ENCODE data around the gene SPRY1.

SPRY1 gene, protein sequence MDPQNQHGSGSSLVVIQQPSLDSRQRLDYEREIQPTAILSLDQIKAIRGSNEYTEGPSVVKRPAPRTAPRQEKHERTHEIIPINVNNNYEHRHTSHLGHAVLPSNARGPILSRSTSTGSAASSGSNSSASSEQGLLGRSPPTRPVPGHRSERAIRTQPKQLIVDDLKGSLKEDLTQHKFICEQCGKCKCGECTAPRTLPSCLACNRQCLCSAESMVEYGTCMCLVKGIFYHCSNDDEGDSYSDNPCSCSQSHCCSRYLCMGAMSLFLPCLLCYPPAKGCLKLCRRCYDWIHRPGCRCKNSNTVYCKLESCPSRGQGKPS

DNA sequence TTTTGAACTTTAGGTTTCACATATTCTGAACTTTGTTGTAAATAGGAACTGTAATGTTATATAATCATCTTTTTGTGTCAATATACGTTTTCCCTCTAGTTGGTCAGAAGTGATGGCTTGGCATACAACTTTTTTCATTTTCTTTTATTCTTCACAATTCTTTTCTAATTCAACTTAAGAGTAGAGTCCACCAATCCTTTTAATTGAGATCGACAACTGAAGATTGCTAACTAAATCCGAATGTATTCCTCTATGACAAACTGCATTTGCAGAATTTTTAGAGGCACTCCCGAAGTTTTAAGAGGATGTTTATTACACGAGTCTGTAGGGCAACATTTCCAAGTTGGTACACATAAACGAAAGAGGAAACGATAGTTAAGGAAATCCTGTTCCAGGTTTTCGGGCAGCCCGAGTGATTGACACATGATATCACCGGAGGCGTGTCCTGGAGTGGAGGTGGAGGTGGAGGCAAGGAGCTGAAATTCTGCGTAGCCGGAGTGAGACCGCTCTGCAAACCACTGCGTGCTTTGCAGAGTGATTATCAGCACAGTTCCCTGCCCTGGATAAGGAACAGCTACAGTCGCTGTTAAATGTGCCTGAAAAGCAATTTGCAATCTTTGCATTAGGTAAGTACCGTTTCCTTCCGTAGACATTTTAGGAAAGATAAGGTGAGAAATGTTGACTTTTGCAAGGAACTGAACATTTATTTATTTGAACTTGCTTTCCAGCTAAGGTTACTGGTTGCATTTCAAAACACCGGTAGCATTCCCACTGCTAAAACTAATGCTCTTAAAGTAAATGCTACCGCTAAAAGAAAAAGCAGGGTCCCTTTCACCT lies at the start of gene SPRY1:
Gene SPRY1 (plus strand): TSS at position 489 of the 837 bp plus-strand sequence. CDS start 4,797 bp downstream, outside the sequence.
- peak; percentile 36 to 45 for DNase-seq (ENCODE audit: low read depth in 2 of 2)

DNA sequence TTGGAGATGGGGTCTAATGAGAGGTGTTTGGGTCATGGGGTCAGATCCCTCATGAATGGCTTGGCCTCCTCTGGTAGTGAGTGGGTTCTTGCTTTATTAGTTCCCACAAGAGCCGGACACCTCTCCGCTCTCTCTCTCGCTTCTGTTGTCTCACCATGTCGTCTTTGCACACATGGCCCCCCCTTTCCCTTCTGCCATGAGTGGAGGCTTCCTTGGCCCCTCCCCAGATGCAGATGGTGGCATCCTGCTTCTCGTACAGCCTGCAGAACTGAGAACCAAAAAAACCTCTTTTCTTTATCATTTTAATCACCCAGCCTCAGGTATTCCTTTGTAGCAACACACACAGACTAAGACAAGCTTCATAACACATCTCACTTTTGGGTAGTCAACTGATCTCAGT lies 49.6 kb upstream of the SPRY1 start:
- DNase-seq (ENCODE audit: low read depth in 2 of 2), result no peak

DNA sequence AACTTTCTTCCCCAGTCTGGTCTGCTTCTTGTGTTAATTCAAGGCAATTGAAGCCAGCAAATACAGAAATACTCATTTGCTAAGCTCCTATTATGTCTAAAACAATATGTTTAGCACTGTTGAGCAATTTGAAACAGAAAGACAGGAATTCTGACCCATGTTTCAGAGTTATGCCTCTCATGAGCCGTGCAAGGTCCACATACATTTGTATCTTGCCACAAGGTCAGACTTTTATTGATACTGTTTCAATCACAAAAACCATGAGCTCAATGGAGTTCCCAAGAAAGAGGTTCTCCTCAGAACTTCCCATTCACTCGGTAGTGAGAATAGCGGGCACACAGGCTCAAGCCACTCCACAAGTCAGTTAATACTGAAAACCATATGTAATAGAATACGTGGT lies 47.6 kb upstream of the SPRY1 start:
- DNase-seq (ENCODE audit: low read depth in 2 of 2), result no peak

DNA sequence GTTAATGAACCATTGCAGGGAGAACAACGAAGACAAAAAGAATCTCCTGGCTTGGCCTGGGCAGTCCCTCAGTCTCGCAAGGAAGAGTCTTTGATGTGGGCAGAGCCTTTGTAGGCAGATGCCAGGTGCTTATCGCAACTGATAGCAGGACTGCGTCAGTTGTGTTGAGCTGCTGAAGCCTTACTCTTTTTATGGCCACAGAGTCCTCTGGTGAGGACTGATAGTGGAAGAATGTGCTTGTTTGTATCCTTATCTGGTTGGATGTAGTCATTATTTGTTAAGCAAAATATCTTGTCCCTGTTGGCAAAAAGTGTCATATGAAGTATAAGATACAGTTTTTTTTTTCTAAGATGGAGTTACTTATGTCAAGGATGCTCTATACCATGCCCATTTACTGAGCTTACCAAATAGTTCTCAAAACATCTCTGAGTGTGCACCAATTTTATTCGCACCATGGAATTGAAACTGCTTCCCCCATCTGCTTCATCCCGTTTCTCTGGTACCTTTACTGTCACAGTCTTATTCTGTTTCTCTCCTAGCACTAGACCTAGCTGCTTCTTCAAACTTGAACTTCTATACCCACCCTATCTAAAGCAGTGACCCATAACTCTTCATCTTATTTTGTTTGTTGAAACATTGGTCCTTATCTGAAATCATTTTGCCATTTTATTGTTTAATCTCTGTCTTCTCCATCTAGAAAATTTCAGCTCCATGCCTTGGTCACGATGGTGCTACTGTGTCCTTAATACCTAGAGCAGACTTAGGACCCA lies 47.0 kb upstream of the SPRY1 start:
- DNase-seq (ENCODE audit: low read depth in 2 of 2), result no peak

DNA sequence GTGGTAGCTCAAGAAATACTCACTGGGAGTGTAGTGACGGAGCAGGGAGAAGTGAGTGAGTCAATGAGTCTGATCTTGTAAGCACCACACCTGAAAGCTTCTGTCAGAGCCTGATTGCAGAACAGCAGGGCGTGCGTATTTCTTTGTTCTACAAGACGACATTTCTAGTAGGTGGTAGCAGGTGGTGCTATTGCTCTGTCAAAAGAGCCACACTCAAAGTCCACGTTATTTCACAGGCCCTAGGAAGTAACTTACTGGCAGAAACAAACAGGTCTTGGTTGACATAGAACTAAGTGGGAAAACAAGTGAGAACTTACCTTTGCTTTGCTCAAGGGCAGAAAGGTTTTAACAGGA lies 46.4 kb upstream of the SPRY1 start:
- DNase-seq (ENCODE audit: low read depth in 2 of 2), result no peak

DNA sequence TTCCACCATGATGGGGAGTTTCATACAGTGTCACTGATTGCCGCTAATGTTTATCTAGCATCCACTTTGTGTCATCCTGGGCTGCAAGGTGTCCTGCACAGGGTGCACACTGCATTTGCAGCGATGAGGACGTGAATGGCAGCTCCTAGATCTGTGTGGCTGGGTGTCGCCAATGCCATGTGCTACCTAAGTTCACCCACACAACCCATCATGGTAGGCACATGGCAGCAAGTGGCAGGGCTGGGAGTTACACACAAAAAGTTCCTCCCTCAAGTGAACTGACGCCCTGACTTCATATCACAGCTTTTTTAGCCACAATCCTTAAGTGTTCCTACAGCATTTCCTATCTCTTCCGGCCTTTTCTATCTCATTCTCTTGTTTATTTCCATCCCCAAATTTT lies 45.9 kb upstream of the SPRY1 start:
- no peak for DNase-seq (ENCODE audit: low read depth in 2 of 2)

DNA sequence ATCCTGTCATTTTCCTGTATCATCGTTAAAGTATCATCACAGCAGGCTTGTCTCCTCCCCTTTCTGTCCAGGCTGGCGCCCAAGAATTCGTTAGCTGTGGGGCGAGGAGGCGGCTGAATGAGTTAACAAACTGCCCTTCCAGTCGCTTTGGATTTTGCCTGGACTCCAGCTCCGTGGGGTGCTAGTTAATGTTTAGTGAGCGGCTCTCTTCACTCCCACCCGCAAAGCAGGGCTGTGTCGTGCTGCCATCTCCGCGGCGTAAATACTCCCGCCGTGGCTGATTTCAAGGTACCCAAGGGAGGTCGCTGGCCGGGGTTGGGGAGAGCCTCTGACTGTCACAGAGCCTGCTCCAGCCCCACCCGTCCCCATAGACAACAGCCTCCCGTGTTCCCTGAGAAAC lies 44.9 kb upstream of the SPRY1 start:
- no peak for DNase-seq (ENCODE audit: low read depth in 2 of 2)

DNA sequence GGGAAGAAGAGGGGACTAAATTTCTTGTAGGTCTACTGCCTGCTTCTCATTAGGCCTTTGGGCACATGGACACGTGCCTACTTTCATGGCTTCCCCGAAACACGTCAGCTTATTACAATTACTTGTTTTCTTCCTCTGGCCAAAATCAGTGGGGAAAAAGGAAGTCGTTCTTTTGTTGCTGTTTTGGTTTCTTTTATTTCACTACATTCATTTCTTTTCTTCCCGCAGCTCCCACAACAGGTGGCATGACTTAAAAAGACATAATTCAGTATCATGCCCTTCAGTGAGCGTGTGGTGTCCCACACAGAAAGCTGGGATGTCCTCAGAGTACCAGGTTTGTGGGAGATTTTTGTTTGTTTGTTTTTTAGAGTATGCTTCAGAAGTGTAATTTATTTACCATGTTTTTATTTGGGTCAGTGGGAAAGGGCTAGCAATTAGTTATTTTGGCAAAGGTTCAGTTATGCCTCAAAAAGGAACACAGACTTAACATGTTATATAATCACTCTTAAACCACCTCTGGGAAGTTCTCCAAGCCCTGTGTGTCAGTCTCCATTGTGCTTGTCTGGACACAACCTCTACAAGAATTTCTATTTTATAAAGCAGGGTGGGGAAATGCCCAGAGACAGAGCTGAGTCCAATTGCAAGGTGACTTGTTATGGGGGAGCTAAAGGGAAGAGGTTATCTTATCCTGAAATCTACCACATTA lies 44.2 kb upstream of the SPRY1 start:
- no peak for DNase-seq (ENCODE audit: low read depth in 2 of 2)

DNA sequence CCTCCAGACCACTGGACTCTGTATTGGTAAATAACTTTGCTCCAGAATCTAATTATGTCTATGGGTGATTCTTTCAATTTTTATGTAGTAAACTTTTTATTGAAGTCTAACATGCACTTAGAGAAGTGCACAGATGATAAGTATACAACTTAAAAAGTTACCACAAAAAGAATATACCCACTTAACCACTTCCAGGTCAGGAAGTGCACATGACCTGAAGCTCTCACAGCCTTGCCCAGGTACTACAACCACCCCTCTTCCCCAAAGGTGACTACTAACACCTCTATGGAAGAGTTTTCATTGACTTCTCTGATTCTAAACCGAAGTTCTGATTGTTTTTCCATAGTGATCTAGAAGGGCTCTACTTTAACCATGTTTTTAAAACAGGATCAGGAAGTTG lies 43.6 kb upstream of the SPRY1 start:
- no peak for DNase-seq (ENCODE audit: low read depth in 2 of 2)

DNA sequence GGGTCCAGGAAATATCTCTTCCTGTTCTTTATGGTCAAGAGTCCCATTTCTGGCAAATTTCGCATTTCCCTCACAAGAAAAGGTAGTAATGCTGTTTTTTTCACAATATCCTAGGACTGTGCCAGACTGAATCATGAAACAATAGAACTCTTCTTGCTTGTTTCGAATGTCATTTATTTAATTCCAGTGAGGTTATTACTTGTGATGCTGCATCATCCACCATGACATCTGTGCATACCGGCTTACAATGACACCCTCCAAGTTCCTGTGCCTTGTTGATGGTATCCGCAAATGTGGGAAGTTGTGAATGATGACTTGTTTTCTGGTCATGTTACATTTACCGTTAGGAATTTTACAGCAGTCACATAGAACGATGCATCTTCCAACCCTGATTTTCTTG lies 42.9 kb upstream of the SPRY1 start:
- no peak for DNase-seq (ENCODE audit: low read depth in 2 of 2)

DNA sequence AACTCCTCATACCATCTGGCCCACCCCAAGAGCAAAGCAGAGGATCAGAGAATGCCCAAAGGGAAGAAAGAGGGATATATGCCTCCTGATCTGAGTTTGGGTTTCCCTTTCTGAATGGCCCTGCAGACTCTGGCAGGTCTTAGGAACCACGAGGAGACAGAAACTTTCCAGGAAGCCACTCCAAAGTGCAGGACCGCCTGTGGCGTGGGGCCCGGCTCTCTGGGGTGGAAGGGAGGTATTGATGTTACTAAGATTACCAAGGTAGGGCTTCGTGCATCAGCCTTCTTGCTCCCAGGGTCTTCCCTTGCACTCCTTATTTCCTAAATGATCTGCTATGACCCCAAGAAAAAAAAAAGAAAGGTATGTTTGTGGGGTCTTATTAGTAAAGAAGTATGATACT lies 41.9 kb upstream of the SPRY1 start:
- DNase-seq (ENCODE audit: low read depth in 2 of 2), result no peak

DNA sequence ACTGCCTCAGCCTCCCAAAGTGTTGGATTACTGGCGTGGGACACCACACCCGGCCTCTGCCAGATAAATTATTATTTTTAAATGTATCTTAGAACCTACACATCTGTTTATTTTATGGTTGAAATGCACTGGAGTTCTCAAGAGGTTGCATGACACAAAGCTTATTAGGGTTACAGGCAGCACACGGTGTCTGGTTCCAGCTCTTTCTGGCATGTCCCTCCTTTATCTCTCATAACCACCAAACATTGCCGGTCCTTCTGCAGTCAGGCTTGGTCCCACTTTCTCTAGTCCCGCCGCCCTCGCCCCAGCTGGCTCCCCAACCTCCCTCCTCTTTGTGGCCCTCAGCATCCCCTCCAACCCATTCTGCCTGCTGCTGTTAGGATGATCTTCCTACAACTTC lies 39.7 kb upstream of the SPRY1 start:
- DNase-seq (ENCODE audit: low read depth in 2 of 2), result no peak

DNA sequence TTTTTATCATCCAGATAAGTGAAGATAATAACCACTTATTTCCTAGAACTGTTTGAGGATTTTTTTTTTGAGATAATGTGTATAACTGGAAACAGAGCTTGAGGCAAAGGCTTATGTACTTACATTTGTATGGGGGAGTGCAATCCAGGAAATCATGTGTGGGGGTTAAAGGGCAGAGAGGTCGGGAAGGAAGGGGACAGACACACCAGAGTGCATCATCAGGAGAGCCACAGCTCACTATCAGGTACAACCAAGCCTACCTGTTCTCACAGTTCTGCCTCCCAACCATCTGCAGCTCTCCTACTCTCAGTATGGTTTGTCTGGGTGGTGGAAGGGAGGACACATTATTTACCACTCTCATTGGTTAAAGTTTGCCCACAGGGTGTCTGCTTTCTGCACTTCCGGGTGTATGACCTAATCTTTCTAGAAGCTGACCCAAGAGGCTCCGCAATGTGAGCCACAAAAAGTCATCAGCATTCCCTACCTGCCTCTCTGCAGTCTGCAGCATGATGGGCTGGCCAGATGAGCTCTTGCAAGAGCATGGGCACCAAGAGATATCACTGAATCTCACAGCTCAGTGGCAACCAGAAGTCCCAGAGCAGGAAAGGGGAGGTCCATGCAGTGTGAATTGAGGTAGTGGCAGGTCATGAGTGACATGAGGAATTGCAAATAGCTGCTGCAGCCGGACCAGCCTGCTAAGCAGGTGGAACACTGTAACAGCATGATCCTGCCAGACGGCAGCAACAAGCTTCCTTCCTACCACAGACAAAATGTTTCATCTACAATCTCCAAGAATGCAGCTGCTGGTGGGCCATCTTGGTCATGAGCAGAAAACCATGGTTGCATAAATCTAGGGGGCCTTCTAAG lies 36.9 kb upstream of the SPRY1 start:
- DNase-seq (ENCODE audit: low read depth in 2 of 2), result no peak

DNA sequence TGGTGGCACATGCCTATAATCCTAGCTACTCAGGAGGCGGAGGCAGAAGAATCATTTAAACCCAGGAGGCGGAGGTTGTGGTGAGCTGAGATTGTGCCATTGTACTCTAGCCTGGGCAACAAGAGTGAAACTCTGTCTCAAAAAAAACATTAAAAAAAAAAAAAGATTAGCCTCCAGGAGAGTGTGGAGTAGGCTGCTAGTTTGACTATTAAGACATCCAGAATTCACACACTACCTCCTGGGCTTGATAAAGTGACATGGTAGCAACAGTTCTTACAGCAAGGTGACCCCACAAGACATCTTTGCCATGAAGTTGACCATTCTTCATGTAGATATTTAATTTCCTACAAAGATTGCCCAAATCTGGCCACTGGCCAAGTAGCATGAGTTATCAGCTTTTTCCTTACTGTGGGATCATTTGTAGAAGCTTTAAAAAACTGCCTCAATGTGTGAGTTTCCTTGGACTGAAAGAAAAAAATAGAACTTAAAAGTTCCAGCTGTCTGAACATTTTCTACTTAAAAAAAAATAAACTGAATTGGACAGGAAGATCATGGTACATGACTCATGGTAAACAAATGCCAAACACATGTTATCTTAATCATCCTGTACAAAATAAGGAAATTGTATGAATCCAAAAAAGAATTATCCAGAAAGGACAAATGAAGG lies 35.3 kb upstream of the SPRY1 start:
- no peak for DNase-seq (ENCODE audit: low read depth in 2 of 2)

DNA sequence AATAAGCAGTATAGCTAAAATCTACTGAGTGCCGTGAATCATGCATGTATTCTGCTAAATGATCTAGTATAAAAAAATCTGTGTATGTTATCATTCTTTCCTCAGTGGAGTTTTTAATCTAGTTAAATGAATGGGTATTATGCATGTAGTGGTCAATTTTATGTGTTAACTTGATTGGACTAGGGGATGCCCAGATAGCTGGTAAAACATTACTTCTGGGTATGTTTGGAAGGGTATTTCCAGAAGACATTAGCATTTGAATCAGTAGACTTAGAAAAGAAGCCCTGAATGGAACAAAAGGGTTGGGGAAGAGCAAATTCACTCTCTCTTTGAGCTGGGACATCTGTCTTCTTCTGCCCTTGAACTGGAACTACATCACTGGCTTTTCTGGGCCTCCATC lies 34.5 kb upstream of the SPRY1 start:
- DNase-seq (ENCODE audit: low read depth in 2 of 2), result no peak

DNA sequence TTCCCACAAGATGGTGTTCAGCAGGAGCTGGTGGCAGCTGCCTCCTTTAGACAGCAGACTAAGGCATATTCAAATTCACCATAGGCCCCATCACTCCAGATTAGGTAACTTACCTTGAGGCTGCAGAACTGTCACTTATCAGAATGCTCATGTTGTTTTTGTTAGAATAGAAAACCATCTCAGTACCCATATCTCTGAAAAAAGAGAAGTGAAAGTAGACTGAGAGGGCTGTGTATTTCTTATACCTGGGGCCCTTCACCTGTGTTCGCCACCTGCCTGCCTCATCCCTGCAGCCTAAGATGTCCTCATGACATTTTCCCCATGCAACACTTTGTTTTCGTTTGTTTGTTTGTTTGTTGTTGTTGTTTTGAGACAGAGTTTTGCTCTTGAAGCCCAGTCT lies 32.9 kb upstream of the SPRY1 start:
- DNase-seq (ENCODE audit: low read depth in 2 of 2), result no peak

DNA sequence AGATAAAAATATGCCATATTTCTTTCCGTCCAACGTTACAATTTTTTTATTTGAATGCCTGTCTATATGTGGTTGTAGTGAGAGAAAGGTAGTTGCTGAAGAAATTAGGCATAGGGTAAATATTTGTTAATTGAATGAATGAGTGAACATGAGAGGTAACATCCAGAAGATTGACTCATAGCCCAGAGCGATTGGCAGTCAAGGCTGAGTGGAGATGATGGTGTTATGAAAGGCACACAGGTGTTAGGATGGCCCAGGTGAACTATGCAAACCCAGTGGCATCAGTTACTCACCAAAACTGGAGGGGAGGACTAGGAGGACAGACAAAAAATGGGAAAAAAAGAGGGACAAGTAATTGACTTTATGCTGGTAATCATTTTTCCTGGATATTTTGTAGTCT lies 31.7 kb upstream of the SPRY1 start:
- DNase-seq (ENCODE audit: low read depth in 2 of 2), result no peak

DNA sequence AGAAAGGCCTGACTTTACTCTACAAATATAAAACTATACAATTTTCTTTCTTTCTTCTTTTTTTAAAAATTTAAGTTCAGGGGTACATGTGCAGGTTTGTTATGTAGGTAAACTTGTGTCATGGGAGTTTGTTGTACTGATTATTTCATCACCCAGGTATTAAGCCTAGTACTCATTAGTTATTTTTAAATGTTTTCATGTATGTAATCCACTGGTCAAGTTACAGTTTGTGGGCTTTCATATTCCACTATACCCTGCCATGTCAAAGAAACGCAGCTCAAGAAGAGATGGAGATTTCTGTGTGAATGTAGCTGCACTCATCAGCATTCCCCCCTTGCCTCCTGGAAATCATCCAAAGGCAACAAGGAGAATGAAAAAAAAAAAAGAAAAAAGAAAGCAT lies 31.2 kb upstream of the SPRY1 start:
- DNase-seq (ENCODE audit: low read depth in 2 of 2), result no peak

DNA sequence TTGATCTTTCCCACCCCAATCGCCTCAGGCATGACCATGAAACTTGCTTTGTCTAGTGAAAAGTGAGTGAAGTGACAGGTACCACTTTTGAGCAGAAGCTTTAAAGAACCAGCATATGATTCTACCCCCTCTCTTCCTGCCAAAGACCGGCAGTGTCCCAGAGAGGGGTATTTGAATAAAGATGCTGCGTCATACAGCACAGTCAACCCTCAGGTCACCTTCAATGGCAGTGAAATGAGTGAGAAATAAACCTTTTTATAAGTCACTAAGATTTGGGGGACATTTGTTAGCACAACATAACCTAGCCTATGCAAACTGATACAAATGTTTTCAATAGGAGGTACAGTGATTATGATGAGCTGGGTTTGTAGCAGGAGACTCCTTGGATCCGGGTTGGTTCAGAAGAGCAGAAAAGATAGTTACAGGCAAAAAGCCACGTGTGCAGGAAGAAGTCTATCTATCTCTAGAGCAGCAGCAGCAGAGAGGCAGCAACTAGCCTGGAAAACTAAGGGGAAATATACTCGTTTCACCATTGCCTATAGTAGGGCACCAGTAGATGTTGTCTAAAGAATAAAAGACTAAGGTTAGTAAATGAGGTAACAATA lies 30.3 kb upstream of the SPRY1 start:
- no peak for DNase-seq (ENCODE audit: low read depth in 2 of 2)

DNA sequence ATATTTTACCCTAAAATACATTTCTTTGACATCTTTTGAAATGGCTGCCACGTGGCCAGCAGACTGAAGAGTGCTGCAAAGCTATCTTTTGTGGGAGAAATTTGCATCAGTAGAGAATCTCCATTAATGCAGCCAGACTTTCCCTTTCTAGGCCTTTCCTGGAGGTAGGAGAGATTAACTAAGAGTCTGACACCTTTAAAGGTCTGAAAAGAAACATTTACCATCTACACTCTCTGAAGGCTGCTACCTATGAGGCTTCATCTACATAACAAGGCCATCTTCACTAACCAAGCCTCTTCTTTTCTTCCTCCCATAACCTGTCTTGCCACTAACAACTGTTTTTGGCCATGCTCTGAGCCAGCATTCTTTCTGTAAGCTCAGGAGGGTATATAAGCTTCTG lies 17.8 kb upstream of the SPRY1 start:
- no peak for DNase-seq (ENCODE audit: low read depth in 2 of 2)
